GM21786 (cell line): ENCODE data around the gene ABCA5.
A peak's percentile ranks its signal among the peaks of the same experiment; 100 is the strongest.
"Not testable (repeated sequence)": the region's sequence is repeated elsewhere in the genome, so short reads cannot be mapped to it uniquely, and the experiment has no call there.

Experiments used
- ATAC-seq: cut with Tn5 transposase; IDR thresholded peaks from one replicate; pipeline ENCODE4 v1.9.1; 2021; ENCODE audit not compliant: unreplicated experiment

The ABCA5 gene

GRCh38 chr17:69333561-69333960 is 6.6 kb upstream of the ABCA5 start:
- ATAC-seq = no peak

DNA sequence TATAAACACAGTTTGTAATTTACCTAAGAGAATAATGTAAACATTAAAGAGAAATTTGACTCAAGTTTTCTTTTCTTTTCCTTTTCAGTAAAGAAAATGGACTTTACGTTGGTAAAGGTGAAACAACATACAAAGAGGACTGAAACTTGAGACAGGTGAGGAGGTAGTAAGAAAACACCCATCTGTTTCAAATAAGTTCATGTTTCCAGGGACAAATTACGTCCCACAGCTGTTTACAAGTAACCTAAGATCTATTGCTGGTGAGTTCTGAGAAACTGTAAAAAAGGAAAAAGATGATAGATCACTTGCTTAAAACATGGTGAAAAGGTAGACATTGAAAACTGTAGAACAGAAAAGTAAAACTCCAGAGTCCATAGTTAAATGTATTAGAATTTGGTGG is 4.8 kb upstream of the ABCA5 start:
- no peak for ATAC-seq

- peak; percentile 10 for ATAC-seq
These were observed 415 bp downstream of the ABCA5 start for GRCh38 chr17:69326377-69327059.

DNA sequence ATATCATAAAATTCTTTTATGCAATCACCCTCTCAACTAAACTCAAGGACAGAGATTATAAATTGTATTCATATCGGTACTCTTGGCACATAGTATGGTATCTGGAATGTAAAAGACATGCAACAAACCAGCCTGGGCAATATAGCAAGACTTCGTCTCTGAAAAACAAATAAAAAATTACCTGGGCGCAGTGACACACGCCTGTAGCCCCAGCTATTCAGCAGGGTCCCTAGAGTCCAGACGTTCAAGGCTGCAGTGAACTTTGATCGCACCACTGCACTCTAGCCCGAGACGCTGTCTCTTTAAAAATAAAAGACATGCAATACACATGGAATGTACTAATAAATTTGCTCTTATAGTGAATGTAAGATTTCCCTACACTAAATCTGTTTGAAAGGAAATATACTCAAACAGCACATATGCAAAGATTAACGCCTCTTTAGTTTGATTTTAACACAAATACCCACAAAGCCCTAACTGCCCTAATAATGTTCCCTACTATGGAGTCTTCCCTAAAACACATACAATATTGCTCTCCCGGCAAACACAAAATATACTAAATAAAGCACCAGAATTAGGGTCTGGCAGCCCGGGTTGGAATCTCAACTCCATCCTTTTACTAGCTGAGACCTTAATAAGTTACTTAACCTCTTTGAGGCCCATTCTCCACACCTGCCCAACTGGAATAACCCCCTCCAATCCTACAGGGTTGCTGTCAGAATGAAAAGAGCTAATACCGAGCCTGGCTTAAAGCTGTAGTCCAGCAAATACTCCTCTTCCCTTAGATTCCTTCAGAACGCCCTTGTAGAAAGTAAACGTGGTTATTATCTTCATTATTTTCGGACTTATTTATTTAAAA is 1.2 kb downstream of the ABCA5 start:
- ATAC-seq = no peak

GRCh38 chr17:69323806-69324205 is 3.1 kb downstream of the ABCA5 start:
- ATAC-seq = no peak

DNA sequence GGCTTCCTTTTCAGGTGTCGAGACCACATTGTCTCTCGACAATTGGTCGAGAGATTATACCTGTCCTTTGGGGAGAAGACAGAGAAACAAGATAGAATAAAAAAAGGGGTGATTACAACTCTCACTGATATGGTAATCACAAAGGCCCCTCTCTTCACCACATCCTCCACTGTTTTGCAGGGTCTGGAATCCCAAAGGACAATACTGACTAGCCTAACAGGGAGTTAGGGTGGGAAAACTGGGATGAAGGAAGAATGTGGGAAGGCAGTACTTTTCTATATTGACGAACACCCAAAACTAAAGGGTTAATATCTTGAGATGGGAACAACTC is 6.1 kb downstream of the ABCA5 start:
- no peak for ATAC-seq

GRCh38 chr17:69320210-69320907 is 6.6 kb downstream of the ABCA5 start:
- no peak for ATAC-seq

- no peak for ATAC-seq
These were observed 9.3 kb downstream of the ABCA5 start for GRCh38 chr17:69317625-69318024.

- ATAC-seq = no peak
These were observed 12.5 kb downstream of the ABCA5 start for GRCh38 chr17:69314246-69315065.

GRCh38 chr17:69305177-69305576 is 21.8 kb downstream of the ABCA5 start:
- no peak for ATAC-seq

DNA sequence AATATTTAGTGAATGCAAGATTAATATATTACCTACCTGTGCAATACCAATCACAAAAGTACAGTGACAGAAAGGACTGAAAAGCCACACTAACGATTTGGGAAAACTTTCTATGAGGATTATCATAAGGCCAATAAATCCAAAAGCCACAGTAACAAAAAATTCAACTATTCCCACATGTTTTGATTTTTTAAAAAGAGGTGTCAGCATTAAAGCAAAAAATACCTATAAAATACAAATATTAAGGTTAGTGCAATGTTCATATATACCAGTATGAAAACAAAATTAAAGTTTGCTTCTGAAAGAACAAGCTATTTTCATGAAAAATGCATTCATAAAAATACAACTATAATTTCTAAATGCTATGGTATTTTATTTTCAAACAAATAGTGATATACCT is 24.3 kb downstream of the ABCA5 start:
- ATAC-seq = no peak

DNA sequence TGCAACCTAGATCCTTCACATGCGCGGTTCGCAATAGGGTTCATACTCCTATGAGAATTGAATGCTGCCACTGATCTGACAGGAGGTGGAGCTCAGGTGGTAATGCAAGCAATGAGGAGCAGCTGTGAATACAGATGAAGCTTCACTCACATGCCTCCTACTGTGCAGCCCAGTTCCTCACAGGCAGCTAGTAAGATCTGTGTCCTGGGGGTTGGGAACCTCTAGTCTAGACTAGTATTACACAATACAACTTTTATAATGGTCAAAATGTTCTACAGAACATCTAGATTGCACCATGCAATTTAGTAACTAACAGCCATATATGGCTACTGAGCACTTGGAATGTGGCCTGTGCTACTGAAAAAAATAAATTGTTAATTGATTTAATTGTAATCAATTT is 26.7 kb downstream of the ABCA5 start:
- ATAC-seq = no peak

- ATAC-seq = not testable (repeated sequence)
These were observed 28.7 kb downstream of the ABCA5 start for GRCh38 chr17:69298120-69298722.

DNA sequence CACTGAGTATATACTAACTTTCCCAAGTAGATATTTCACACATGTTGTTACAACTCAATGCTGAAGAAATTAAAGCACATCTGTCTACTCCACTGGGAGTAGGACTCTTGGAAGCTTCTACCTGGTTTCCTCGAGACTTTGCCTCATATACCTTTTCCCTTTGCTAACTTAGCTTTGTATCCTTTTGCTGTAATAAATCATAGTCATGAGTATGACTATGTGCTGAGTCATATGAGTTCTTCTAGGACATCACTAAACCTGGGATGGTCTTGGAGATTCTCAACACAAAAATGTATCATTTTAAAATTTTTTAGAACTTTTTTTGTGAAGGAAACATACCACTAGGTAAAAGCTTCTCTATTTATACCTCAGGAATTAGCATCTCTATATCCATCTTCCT is 39.8 kb downstream of the ABCA5 start:
- ATAC-seq = no peak

- ATAC-seq = no peak
These were observed 40.7 kb downstream of the ABCA5 start for GRCh38 chr17:69286257-69286656.

GRCh38 chr17:69284646-69285045 is 42.3 kb downstream of the ABCA5 start:
- ATAC-seq = no peak

DNA sequence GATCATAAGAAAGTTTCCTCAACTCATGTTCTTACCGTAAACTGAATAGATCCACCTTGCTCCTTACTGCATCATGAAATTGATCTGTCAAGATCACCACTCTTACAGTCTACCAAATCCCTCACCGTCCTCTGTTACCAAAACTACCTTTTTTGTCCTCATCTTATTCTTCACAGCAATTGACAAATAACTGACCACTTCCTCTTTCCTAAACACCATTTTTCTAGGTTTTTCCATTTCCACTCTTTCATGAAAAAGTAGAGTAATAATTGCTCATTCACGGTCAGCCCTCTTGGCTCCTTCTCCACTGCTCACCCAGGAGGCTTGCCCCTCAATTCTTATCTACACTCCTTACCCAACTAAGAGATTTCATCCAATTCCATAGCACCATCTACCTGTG is 44.9 kb downstream of the ABCA5 start:
- no peak for ATAC-seq

- not testable (repeated sequence) for ATAC-seq
These were observed 50.7 kb downstream of the ABCA5 start for GRCh38 chr17:69276279-69276678.

DNA sequence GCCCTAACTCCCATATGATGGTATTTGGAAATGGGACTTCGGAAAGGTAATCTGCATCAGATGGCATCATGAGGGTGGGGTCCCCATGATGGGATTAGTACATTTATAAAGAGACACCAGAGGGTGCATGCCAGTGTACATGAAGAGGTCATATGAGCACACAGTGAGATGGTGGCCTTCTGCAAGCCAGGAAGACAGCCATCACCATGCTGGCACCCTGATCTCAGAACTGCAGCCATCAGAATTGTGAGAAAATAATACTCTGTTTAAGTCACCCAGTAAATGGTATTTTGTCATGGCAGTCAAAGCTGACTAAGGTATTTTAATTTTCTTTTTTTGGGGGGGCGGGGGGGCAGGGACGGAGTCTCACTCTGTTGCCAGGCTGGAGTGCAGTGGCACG is 51.2 kb downstream of the ABCA5 start:
- ATAC-seq = no peak

DNA sequence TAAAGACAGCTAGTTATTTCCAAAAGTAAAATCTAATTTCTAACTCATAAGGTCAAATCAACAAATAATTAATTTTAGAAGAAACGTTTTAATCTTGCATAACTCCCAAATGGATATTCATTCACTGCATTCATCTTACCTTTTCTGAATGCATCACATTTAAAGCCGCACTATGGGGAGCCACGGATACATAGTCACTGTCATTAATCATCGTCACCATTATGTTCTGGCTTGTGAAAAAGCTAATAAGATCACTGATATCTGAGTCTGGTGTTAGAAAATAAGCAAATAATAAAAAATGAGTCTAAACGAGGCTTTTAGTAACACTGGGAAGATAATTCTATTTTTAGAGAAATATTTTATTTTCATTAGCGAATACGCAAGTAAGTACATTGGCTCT is 55.9 kb downstream of the ABCA5 start:
- ATAC-seq = no peak
